Measurements from ENCODE around the gene NR0B2. TPM values are rescaled to one million over a fixed set of nuclear protein-coding genes. Genes with fewer than 3 reads are reported as not detected.
"Not testable (repeated sequence)": the region's sequence is repeated elsewhere in the genome, so short reads cannot be mapped to it uniquely, and the experiment has no call there.

The NR0B2 gene
- total and polyA plus RNA-seq, 2 of the 13 experiments (the other 11 are each of a cell fraction or from before 2014, with no cell fraction given) = 72.5 to 133 TPM

GRCh38 chr1:26881611-26882010, 32.2 kb downstream of the NR0B2 start (continued):
- TF ChIP-seq, protein P1, sequence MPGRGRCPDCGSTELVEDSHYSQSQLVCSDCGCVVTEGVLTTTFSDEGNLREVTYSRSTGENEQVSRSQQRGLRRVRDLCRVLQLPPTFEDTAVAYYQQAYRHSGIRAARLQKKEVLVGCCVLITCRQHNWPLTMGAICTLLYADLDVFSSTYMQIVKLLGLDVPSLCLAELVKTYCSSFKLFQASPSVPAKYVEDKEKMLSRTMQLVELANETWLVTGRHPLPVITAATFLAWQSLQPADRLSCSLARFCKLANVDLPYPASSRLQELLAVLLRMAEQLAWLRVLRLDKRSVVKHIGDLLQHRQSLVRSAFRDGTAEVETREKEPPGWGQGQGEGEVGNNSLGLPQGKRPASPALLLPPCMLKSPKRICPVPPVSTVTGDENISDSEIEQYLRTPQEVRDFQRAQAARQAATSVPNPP (CRISPR knock-in tag; IDR thresholded peaks at IDR 0.05) = 0 out of 2 replicates have a peak, but pooled peaks have one; percentile 39
- 0 out of 2 replicates have a peak, but pooled peaks have one; percentile 28 for TF ChIP-seq ZNF501 (CRISPR knock-in tag; IDR thresholded peaks at IDR 0.05)
- TF ChIP-seq NCOA2 (CRISPR knock-in tag; IDR thresholded peaks at IDR 0.05) = peak; percentile 63
- peak; percentile 66; the same call in 1 of the 2 replicates for TF ChIP-seq MIXL1 (CRISPR knock-in tag; IDR thresholded peaks at IDR 0.05)
- TF ChIP-seq NONO, FOXP1 (IDR thresholded peaks at IDR 0.05): not testable (repeated sequence)
- TF ChIP-seq NONO (CRISPR knock-in tag; conservative IDR thresholded peaks at IDR 0.05) = peak; percentile 55; the same call in 1 of the 2 replicates
- TF ChIP-seq PHF21A (CRISPR knock-in tag; IDR thresholded peaks at IDR 0.05) = peak; percentile 59; the same call in 1 of the 2 replicates
- peak; percentile 81 for TF ChIP-seq ARID5B (CRISPR knock-in tag; IDR thresholded peaks at IDR 0.05)
- peak; percentile 100 for TF ChIP-seq ZNF121 (CRISPR knock-in tag; IDR thresholded peaks at IDR 0.05)
- peak; percentile 91 for TF ChIP-seq HNF4A (CRISPR knock-in tag; IDR thresholded peaks at IDR 0.05)
- TF ChIP-seq, protein P2, sequence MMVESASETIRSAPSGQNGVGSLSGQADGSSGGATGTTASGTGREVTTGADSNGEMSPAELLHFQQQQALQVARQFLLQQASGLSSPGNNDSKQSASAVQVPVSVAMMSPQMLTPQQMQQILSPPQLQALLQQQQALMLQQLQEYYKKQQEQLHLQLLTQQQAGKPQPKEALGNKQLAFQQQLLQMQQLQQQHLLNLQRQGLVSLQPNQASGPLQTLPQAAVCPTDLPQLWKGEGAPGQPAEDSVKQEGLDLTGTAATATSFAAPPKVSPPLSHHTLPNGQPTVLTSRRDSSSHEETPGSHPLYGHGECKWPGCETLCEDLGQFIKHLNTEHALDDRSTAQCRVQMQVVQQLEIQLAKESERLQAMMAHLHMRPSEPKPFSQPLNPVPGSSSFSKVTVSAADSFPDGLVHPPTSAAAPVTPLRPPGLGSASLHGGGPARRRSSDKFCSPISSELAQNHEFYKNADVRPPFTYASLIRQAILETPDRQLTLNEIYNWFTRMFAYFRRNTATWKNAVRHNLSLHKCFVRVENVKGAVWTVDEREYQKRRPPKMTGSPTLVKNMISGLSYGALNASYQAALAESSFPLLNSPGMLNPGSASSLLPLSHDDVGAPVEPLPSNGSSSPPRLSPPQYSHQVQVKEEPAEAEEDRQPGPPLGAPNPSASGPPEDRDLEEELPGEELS (CRISPR knock-in tag; IDR thresholded peaks at IDR 0.05) = peak; percentile 87
- peak; percentile 82 for TF ChIP-seq FOXP1 (CRISPR knock-in tag; IDR thresholded peaks at IDR 0.05)
- peak; percentile 52; the same call in 1 of the 2 replicates for TF ChIP-seq KAT8 (CRISPR knock-in tag; IDR thresholded peaks at IDR 0.05)
- TF ChIP-seq, protein P3, sequence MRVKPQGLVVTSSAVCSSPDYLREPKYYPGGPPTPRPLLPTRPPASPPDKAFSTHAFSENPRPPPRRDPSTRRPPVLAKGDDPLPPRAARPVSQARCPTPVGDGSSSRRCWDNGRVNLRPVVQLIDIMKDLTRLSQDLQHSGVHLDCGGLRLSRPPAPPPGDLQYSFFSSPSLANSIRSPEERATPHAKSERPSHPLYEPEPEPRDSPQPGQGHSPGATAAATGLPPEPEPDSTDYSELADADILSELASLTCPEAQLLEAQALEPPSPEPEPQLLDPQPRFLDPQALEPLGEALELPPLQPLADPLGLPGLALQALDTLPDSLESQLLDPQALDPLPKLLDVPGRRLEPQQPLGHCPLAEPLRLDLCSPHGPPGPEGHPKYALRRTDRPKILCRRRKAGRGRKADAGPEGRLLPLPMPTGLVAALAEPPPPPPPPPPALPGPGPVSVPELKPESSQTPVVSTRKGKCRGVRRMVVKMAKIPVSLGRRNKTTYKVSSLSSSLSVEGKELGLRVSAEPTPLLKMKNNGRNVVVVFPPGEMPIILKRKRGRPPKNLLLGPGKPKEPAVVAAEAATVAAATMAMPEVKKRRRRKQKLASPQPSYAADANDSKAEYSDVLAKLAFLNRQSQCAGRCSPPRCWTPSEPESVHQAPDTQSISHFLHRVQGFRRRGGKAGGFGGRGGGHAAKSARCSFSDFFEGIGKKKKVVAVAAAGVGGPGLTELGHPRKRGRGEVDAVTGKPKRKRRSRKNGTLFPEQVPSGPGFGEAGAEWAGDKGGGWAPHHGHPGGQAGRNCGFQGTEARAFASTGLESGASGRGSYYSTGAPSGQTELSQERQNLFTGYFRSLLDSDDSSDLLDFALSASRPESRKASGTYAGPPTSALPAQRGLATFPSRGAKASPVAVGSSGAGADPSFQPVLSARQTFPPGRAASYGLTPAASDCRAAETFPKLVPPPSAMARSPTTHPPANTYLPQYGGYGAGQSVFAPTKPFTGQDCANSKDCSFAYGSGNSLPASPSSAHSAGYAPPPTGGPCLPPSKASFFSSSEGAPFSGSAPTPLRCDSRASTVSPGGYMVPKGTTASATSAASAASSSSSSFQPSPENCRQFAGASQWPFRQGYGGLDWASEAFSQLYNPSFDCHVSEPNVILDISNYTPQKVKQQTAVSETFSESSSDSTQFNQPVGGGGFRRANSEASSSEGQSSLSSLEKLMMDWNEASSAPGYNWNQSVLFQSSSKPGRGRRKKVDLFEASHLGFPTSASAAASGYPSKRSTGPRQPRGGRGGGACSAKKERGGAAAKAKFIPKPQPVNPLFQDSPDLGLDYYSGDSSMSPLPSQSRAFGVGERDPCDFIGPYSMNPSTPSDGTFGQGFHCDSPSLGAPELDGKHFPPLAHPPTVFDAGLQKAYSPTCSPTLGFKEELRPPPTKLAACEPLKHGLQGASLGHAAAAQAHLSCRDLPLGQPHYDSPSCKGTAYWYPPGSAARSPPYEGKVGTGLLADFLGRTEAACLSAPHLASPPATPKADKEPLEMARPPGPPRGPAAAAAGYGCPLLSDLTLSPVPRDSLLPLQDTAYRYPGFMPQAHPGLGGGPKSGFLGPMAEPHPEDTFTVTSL (CRISPR knock-in tag; IDR thresholded peaks at IDR 0.05; ENCODE audit: borderline replicate concordance) = 0 out of 2 replicates have a peak, but pooled peaks have one; percentile 28
- peak; percentile 87 for TF ChIP-seq HDAC2 (CRISPR knock-in tag; IDR thresholded peaks at IDR 0.05)
- peak; percentile 72 for TF ChIP-seq TEAD3 (CRISPR knock-in tag; optimal IDR thresholded peaks at IDR 0.05; ENCODE audit: borderline replicate concordance)
- TF ChIP-seq ZFP36L1 (CRISPR knock-in tag; IDR thresholded peaks at IDR 0.05) = peak; percentile 21; the same call in 1 of the 2 replicates

Data from HepG2 (cell line).